HFF-Myc (cell line): ENCODE measurements around the gene EFEMP2.

Source experiments
- DNase-seq: peaks from one replicate; pipeline ENCODE4 v3.0.0-alpha.2; 2011; ENCODE audit warnings: low read depth; ENCODE audit errors: extremely low read depth
- H3K4me3 ChIP-seq: replicated peaks from 2 replicates; pipeline ENCODE4 v1.5.1; 2011; ENCODE audit warnings: low read depth, mild to moderate bottlenecking, control low read depth, low read length
- CTCF ChIP-seq: IDR thresholded peaks from 2 replicates; pipeline ENCODE4 v1.5.1; 2012; ENCODE audit warnings: mild to moderate bottlenecking, low read depth, low read length, control low read depth; ENCODE audit errors: missing control alignments

The EFEMP2 gene

GRCh38 chr11:65872586-65873317 lies at the start of gene EFEMP2:
EFEMP2 (minus strand) TSS chr11:65872800; CDS start chr11:65872354, 446 bp downstream.
- no peak for DNase-seq
- no peak for TF ChIP-seq CTCF

GRCh38 chr11:65921876-65922275 lies 49.3 kb upstream of the EFEMP2 start:
- no peak overlapping the region for H3K4me3 ChIP-seq
- no peak for DNase-seq

More at GRCh38 chr11:65872586-65873317, at the start of gene EFEMP2:
- peak within 1 kb of the TSS; percentile 62 for H3K4me3 ChIP-seq

GRCh38 chr11:65921033-65921555 lies 48.5 kb upstream of the EFEMP2 start:
- no peak for TF ChIP-seq CTCF
- no peak for DNase-seq
- peak overlapping the region; percentile 78 for H3K4me3 ChIP-seq

More at GRCh38 chr11:65921876-65922275, 49.3 kb upstream of the EFEMP2 start:
- no peak for TF ChIP-seq CTCF

- no peak for TF ChIP-seq CTCF
- peak overlapping the region; percentile 78 for H3K4me3 ChIP-seq
- no peak for DNase-seq
Observed at GRCh38 chr11:65920372-65920802, 47.8 kb upstream of the EFEMP2 start.

GRCh38 chr11:65919573-65920371 lies 47.2 kb upstream of the EFEMP2 start:
- DNase-seq: no peak
- H3K4me3 ChIP-seq: peak overlapping the region; percentile 78

More at GRCh38 chr11:65919573-65920371, 47.2 kb upstream of the EFEMP2 start:
- TF ChIP-seq CTCF: no peak
